Measurements from ENCODE around the gene WDR90. TPM values are rescaled to one million over a fixed set of nuclear protein-coding genes. Genes with fewer than 3 reads are reported as not detected.

Gene WDR90
- total RNA-seq, 1 donor from 2014 or later, result 50.0 TPM

- Histone ChIP-seq H3K4me3 (no peak overlapping the region), H3K4me1 (peaks cover 0 to 10% of the 10 kb centered on the region in 2 donors), H3K27ac (no peak overlapping the region), H3K9me3 (no peaks in the 10 kb centered on the region), H3K36me3 (no peaks in the 10 kb centered on the region), H3K27me3 (peaks cover 28% of the 10 kb centered on the region)
- intact Hi-C loops (cut with DNase I), result no loop called here
- no peak for DNase-seq (ENCODE audit: low spot score in 2 of 2)
- no peak for TF ChIP-seq CTCF (IDR thresholded peaks at IDR 0.05)
These were observed 57.3 kb downstream of the WDR90 start for GRCh38 chr16:706189-707061.

GRCh38 chr16:707062-707538 is 57.9 kb downstream of the WDR90 start:
- H3K27me3 ChIP-seq, result peaks cover 26% of the 10 kb centered on the region
- no peak for DNase-seq (ENCODE audit: low spot score in 2 of 2)
- H3K4me1 ChIP-seq, result peaks cover 0 to 10% of the 10 kb centered on the region in 2 donors
- intact Hi-C loops (cut with DNase I), result no loop called here
- H3K27ac ChIP-seq, result no peak overlapping the region
- no peaks in the 10 kb centered on the region for H3K36me3 ChIP-seq
- no peaks in the 10 kb centered on the region for H3K9me3 ChIP-seq
- H3K4me3 ChIP-seq, result no peak overlapping the region
- TF ChIP-seq CTCF (IDR thresholded peaks at IDR 0.05), result no peak

GRCh38 chr16:708019-708418 is 58.9 kb downstream of the WDR90 start:
- H3K4me1 ChIP-seq, result peaks cover 0 to 10% of the 10 kb centered on the region in 2 donors
- intact Hi-C loops (cut with DNase I), result no loop called here
- no peaks in the 10 kb centered on the region for H3K36me3 ChIP-seq
- H3K27me3 ChIP-seq, result peaks cover 26% of the 10 kb centered on the region
- no peak for DNase-seq (ENCODE audit: low spot score in 2 of 2)
- H3K4me3 ChIP-seq, result no peak overlapping the region
- H3K27ac ChIP-seq, result no peak overlapping the region
- H3K9me3 ChIP-seq, result no peaks in the 10 kb centered on the region
- TF ChIP-seq CTCF (IDR thresholded peaks at IDR 0.05), result no peak

- Histone ChIP-seq H3K27me3 (peaks cover 22% of the 10 kb centered on the region), H3K36me3 (no peaks in the 10 kb centered on the region), H3K4me3 (no peak overlapping the region), H3K9me3 (no peaks in the 10 kb centered on the region), H3K27ac (no peak overlapping the region), H3K4me1 (peaks cover 0 to 10% of the 10 kb centered on the region in 2 donors)
- no peak for TF ChIP-seq CTCF (IDR thresholded peaks at IDR 0.05)
- intact Hi-C loops (cut with DNase I), result no loop called here
- DNase-seq (ENCODE audit: low spot score in 2 of 2), result no peak
These were observed 59.8 kb downstream of the WDR90 start for GRCh38 chr16:708959-709358.

GRCh38 chr16:709566-710499 is 60.7 kb downstream of the WDR90 start:
- no peak for TF ChIP-seq CTCF (IDR thresholded peaks at IDR 0.05)
- Histone ChIP-seq H3K36me3 (no peaks in the 10 kb centered on the region), H3K27me3 (peaks cover 14% of the 10 kb centered on the region), H3K9me3 (no peaks in the 10 kb centered on the region), H3K27ac (no peak overlapping the region), H3K4me3 (no peak overlapping the region), H3K4me1 (peaks cover 3 to 15% of the 10 kb centered on the region in 2 donors)
- DNase-seq (ENCODE audit: low spot score in 2 of 2), result no peak
- intact Hi-C loops (cut with DNase I), result loop anchor here (2.0 to 10.0 kb wide), 2 partner anchors 345 to 385 kb away; partner anchors contain the start of gene C1QTNF8
